K562 (cell line): ENCODE measurements around the gene DPPA2.

Experiments
- ATF3 ChIP-seq, 2 experiments: fragments of 450-650 bp in 1 of 2; sonication (generic) in 1 of 2; formaldehyde crosslinking in 1 of 2; IDR thresholded peaks in 1 of 2; conservative IDR thresholded peaks in 1 of 2; 2 replicates each; pipeline versions ENCODE4 v1.6.1 to v1.8.1; 2016 to 2023; ENCODE audit warnings: mild to moderate bottlenecking in 2 of 2, moderate library complexity in 2 of 2, inconsistent platforms in 1 of 2, missing genetic modification reagents in 1 of 2
- ATF7 ChIP-seq: fragments of 450-650 bp; IDR thresholded peaks from 2 replicates; pipeline ENCODE4 v1.7.1; 2014; ENCODE audit warnings: mild to moderate bottlenecking, moderate library complexity
- BACH1 ChIP-seq: fragments of 200-800 bp; sonication (Bioruptor generic); IDR thresholded peaks from 2 replicates; pipeline ENCODE4 v1.6.1; 2016; ENCODE audit warnings: missing genetic modification characterization, missing compliant biosample characterization
- CBX5 ChIP-seq: IDR thresholded peaks from 2 replicates; pipeline ENCODE4 v1.6.1; 2014; ENCODE audit warnings: low read depth, borderline replicate concordance
- CTCF ChIP-seq, 3 experiments: IDR thresholded peaks in 2 of 3; conservative IDR thresholded peaks in 1 of 3; 2 replicates each; pipeline ENCODE4 v1.5.1; 2011 to 2012; ENCODE audit warnings: low read length in 3 of 3, mild to moderate bottlenecking in 3 of 3, control low read depth in 2 of 3, improper control_type of control experiment in 1 of 3, inconsistent platforms in 1 of 3, low read depth in 1 of 3, mixed read lengths in 1 of 3, moderate library complexity in 1 of 3; ENCODE audit not compliant: insufficient read depth in 2 of 3
- EP300 ChIP-seq: IDR thresholded peaks from 2 replicates; pipeline ENCODE4 v1.6.1; 2012; ENCODE audit warnings: low read length, improper control_type of control experiment
- ERF ChIP-seq: fragments of 450-650 bp; formaldehyde crosslinking; IDR thresholded peaks from 2 replicates; pipeline ENCODE4 v1.4.0; 2020; ENCODE audit warnings: mild to moderate bottlenecking, mixed read lengths
- MBD2 ChIP-seq: sonication (generic); IDR thresholded peaks from 2 replicates; pipeline ENCODE4 v1.6.1; 2016; ENCODE audit warnings: low read depth, borderline replicate concordance
- NR3C1 ChIP-seq: sonication (generic); formaldehyde crosslinking; IDR thresholded peaks from 2 replicates; pipeline ENCODE4 v1.8.1; 2022; ENCODE audit warnings: missing genetic modification reagents
- NRF1 ChIP-seq, 2 experiments: fragments of 450-650 bp; IDR thresholded peaks in 1 of 2; conservative IDR thresholded peaks in 1 of 2; 2 replicates each; pipeline ENCODE4 v1.6.1; 2014; ENCODE audit warnings: mild to moderate bottlenecking in 2 of 2
- PRDM10 ChIP-seq: fragments of 450-650 bp; IDR thresholded peaks from 2 replicates; pipeline ENCODE4 v1.6.1; 2018; ENCODE audit not compliant: partially characterized antibody
- SP2 ChIP-seq: IDR thresholded peaks from 2 replicates; pipeline ENCODE4 v1.6.1; 2011; ENCODE audit warnings: mild to moderate bottlenecking, low read depth, low read length, moderate library complexity; ENCODE audit not compliant: poor library complexity, severe bottlenecking; ENCODE audit errors: extremely low read depth
- ZNF407 ChIP-seq: fragments of 450-650 bp; IDR thresholded peaks from 2 replicates; pipeline ENCODE4 v1.6.1; 2016; ENCODE audit warnings: low read depth
- ZNF551 ChIP-seq: fragments of 250-450 bp; sonication (Bioruptor Pico); IDR thresholded peaks from 2 replicates; pipeline ENCODE4 v1.5.0; 2021; ENCODE audit warnings: mild to moderate bottlenecking, moderate library complexity

- TF ChIP-seq EP300 (no peak), ZNF407 (no peak), NRF1 (conservative IDR thresholded peaks at IDR 0.05 in 1 of 2, IDR thresholded peaks at IDR 0.05 in 1 of 2) (no peak), BACH1 (no peak), CBX5 (no peak), CTCF (IDR thresholded peaks at IDR 0.05 in 2 of 3, conservative IDR thresholded peaks at IDR 0.05 in 1 of 3; ENCODE audit: insufficient read depth in 2 of 3, low read depth in 1 of 3, low read length in 3 of 3) (no peak), ATF7 (no peak), ATF3 (IDR thresholded peaks at IDR 0.05) (no peak), ATF3 (CRISPR knock-in tag; conservative IDR thresholded peaks at IDR 0.05) (no peak), SP2 (no peak), ERF (CRISPR knock-in tag) (no peak), ZNF551 (CRISPR knock-in tag) (no peak), NR3C1 (CRISPR knock-in tag) (no peak), PRDM10 (no peak), MBD2 (no peak)
Measured at GRCh38 chr3:109346770-109347295, 30.5 kb upstream of the DPPA2 start.
